Measurements from ENCODE around the gene NBPF20.
"Not testable (repeated sequence)": the region's sequence is repeated elsewhere in the genome, so short reads cannot be mapped to it uniquely, and the experiment has no call there.

DNA sequence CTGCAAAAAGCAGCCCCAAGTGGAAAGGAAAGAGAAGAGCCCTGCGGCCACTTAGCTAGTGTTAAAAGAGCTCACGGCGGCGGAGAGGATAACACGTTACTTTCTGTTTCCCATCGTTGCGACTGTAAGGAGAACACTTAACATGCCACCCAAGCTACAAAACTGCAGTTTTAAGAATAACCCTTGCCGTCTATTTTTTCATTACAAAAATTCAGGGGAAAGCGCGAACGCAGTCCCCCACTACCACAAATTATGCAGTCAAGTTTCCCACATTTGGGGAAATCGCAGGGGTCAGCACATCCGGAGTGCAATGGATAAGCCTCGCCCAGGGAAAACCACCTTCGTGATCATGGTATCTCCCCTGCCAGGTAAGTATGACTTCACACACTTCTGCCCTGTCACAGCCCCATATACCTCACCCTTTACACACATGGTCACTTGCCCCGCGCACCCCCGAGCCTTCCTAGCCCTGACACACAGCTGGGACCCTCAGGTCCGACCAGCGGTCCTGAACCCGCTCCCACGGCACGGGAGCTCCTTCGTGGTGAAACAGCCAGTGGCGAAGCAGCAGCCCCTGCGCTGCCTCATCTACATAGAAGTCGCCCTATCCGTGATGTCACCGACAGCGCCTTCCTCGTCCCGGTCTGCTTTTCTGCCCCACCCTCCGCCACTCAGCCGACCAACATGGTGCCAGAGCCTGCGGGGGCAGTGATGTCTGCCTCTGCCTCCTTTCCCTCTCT, 40.2 kb upstream of the NBPF20 start:
- TF ChIP-seq, protein P1, sequence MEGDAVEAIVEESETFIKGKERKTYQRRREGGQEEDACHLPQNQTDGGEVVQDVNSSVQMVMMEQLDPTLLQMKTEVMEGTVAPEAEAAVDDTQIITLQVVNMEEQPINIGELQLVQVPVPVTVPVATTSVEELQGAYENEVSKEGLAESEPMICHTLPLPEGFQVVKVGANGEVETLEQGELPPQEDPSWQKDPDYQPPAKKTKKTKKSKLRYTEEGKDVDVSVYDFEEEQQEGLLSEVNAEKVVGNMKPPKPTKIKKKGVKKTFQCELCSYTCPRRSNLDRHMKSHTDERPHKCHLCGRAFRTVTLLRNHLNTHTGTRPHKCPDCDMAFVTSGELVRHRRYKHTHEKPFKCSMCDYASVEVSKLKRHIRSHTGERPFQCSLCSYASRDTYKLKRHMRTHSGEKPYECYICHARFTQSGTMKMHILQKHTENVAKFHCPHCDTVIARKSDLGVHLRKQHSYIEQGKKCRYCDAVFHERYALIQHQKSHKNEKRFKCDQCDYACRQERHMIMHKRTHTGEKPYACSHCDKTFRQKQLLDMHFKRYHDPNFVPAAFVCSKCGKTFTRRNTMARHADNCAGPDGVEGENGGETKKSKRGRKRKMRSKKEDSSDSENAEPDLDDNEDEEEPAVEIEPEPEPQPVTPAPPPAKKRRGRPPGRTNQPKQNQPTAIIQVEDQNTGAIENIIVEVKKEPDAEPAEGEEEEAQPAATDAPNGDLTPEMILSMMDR (IDR thresholded peaks at IDR 0.05; ENCODE audit: insufficient read depth, low read depth, low read length), result not testable (repeated sequence)
- TF ChIP-seq EZH2 (IDR thresholded peaks at IDR 0.05; ENCODE audit: insufficient read depth, low read length), result not testable (repeated sequence)
